Naive thymus-derived CD4-positive, alpha-beta T cell (primary cell): ENCODE data around the gene ISLR2. TPM values are rescaled to one million over a fixed set of nuclear protein-coding genes. Genes with fewer than 3 reads are reported as not detected.

Experiments
- ATAC-seq: fragments of 150-1000 bp; cut with Tn5 transposase; 2 replicates; pipeline ENCODE4 v1.10.0; 2021; ENCODE audit warnings: mild to moderate bottlenecking, moderate library complexity
- CTCF ChIA-PET: fragments of 350-600 bp; sonication (Branson Sonifier 250); formaldehyde crosslinking; loops from one replicate; lab custom pipeline; 2021; ENCODE audit warnings: antibody characterized with exemption; lab: Charles Lee
- POLR2A ChIA-PET: fragments of 350-600 bp; sonication (Branson Sonifier 250); formaldehyde crosslinking; loops from one replicate; lab custom pipeline; 2021; ENCODE audit warnings: antibody characterized with exemption, inconsistent platforms; lab: Charles Lee
- DNase-seq, 9 donors: peaks; one replicate each; pipeline versions ENCODE4 v3.0.0 to v3.0.0-alpha.2; 2020 to 2022; ENCODE audit warnings: mixed read lengths in 1 of 9
- H3K27ac ChIP-seq: one replicate; pipeline ENCODE4 v1.7.0; 2013; ENCODE audit warnings: mild to moderate bottlenecking, low read depth, low read length, moderate library complexity
- H3K27me3 ChIP-seq, 2 donors: one replicate each; pipeline ENCODE4 v1.7.0; 2013; ENCODE audit warnings: low read length in 2 of 2, mild to moderate bottlenecking in 2 of 2, moderate library complexity in 2 of 2; ENCODE audit not compliant: control insufficient read depth in 2 of 2, insufficient read depth in 2 of 2
- H3K36me3 ChIP-seq, 3 experiments: 1 replicate in 2 of 3; 2 replicates in 1 of 3; pipeline ENCODE4 v1.7.0; 2013; ENCODE audit warnings: low read length in 3 of 3, mild to moderate bottlenecking in 3 of 3, moderate library complexity in 1 of 3; ENCODE audit not compliant: insufficient read depth in 3 of 3, control insufficient read depth in 2 of 3
- H3K4me1 ChIP-seq, 2 donors: one replicate each; pipeline ENCODE4 v1.7.0; 2013; ENCODE audit warnings: low read length in 2 of 2, mild to moderate bottlenecking in 2 of 2, moderate library complexity in 1 of 2; ENCODE audit not compliant: control insufficient read depth in 2 of 2, insufficient read depth in 2 of 2
- H3K4me3 ChIP-seq: 2 replicates; pipeline ENCODE4 v1.7.0; 2013; ENCODE audit warnings: mild to moderate bottlenecking, low read length
- H3K9me3 ChIP-seq, 3 experiments: 1 replicate in 2 of 3; 2 replicates in 1 of 3; pipeline ENCODE4 v1.7.0; 2013; ENCODE audit warnings: low read length in 3 of 3; ENCODE audit not compliant: control insufficient read depth in 2 of 3
- H3K27ac Mint-ChIP-seq, 9 donors: one replicate each; pipeline ENCODE4 v1.8.0; 2020 to 2022; ENCODE audit warnings: mixed read lengths in 9 of 9, mild to moderate bottlenecking in 8 of 9, moderate library complexity in 5 of 9, inconsistent platforms in 2 of 9
- H3K27me3 Mint-ChIP-seq, 5 donors: one replicate each; pipeline ENCODE4 v1.8.0; 2021 to 2022; ENCODE audit warnings: mixed read lengths in 5 of 5, mild to moderate bottlenecking in 1 of 5
- H3K36me3 Mint-ChIP-seq, 5 donors: one replicate each; pipeline ENCODE4 v1.8.0; 2020 to 2022; ENCODE audit warnings: mixed read lengths in 5 of 5, mild to moderate bottlenecking in 3 of 5, inconsistent platforms in 1 of 5
- H3K4me1 Mint-ChIP-seq, 7 donors: one replicate each; pipeline ENCODE4 v1.8.0; 2020 to 2022; ENCODE audit warnings: mixed read lengths in 7 of 7, mild to moderate bottlenecking in 3 of 7, inconsistent platforms in 1 of 7
- H3K4me3 Mint-ChIP-seq, 10 donors: one replicate each; pipeline ENCODE4 v1.8.0; 2020 to 2022; ENCODE audit warnings: mild to moderate bottlenecking in 10 of 10, mixed read lengths in 10 of 10, moderate library complexity in 6 of 10, inconsistent platforms in 2 of 10
- H3K9me3 Mint-ChIP-seq, 11 donors: one replicate each; pipeline ENCODE4 v1.8.0; 2020 to 2022; ENCODE audit warnings: mixed read lengths in 11 of 11, mild to moderate bottlenecking in 4 of 11, inconsistent platforms in 1 of 11, moderate library complexity in 1 of 11
- intact Hi-C, 2 donors: fragments of 100-400 bp; cut with micrococcal nuclease; formaldehyde crosslinking; loops; one replicate each; pipeline ENCODE4 v1.15.1; 2023
- polyA plus RNA-seq, 2 donors: library from polyadenylated mRNA; unstranded; fragments of 300-500 nt; fragmentation: Illumina TruSeq; gene quantifications; one replicate each; pipeline ENCODE4 v1.2.3, GENCODE V29; 2021
- total RNA-seq, 6 experiments: library from RNA in 5 of 6; stranded (reverse) in 5 of 6; gene quantifications; 1 replicate in 5 of 6; 2 replicates in 1 of 6; pipeline ENCODE4 v1.2.3 and lab custom pipeline; 2021 to 2026

ISLR2 gene
- total and polyA plus RNA-seq, 7 experiments from 2014 or later = not detected

GRCh38 chr15:74127954-74128784 lies 2.2 kb upstream of the ISLR2 start:
- peaks cover 0 to 13% of the 10 kb centered on the region in 2 donors for H3K27me3 ChIP-seq
- peaks cover 0 to 2% (median 0%) of the 10 kb centered on the region in 11 donors for H3K9me3 Mint-ChIP-seq
- intact Hi-C loops = loop anchor here (1.0 to 5.0 kb wide), 5 partner anchors 155 to 194 kb away; no protein-coding TSS in a partner anchor
- peaks cover 0 to 6% (median 0%) of the 10 kb centered on the region in 5 donors for H3K36me3 Mint-ChIP-seq
- H3K4me3 Mint-ChIP-seq = peak overlapping the region in 9 of 10 donors; percentile 27 to 72 (median 55)
- H3K9me3 ChIP-seq = no peaks in the 10 kb centered on the region
- no peak for DNase-seq
- ChIA-PET POLR2A (no interaction called here), CTCF (interaction anchor here (1.5 to 3.0 kb wide), 2 partner anchors 156 to 194 kb away, joined by 3 to 21 read pairs; no protein-coding TSS in a partner anchor)
- peaks cover 57 to 86% (median 74%) of the 10 kb centered on the region in 5 donors for H3K27me3 Mint-ChIP-seq
- no peak overlapping the region for H3K27ac ChIP-seq
- peak overlapping the region; percentile 9 for H3K4me3 ChIP-seq
- H3K36me3 ChIP-seq = no peaks in the 10 kb centered on the region
- peaks cover 12 to 30% (median 20%) of the 10 kb centered on the region in 7 donors for H3K4me1 Mint-ChIP-seq
- ATAC-seq = peak; percentile 11
- peak overlapping the region in 2 of 9 donors; percentile 13 to 43 for H3K27ac Mint-ChIP-seq
- H3K4me1 ChIP-seq = peaks cover 4 to 11% of the 10 kb centered on the region in 2 donors

- H3K4me3 Mint-ChIP-seq = peak overlapping the region in 5 of 10 donors; percentile 29 to 72 (median 40)
Measured at GRCh38 chr15:74128785-74129585, 1.4 kb upstream of the ISLR2 start.

GRCh38 chr15:74129586-74130154 lies 716 bp upstream of the ISLR2 start:
- peak overlapping the region in 6 of 10 donors; percentile 29 to 72 (median 40) for H3K4me3 Mint-ChIP-seq
- intact Hi-C loops = loop anchor here in 1 of 2 donors (5.0 kb wide), 1 partner anchor 157 kb away; no protein-coding TSS in a partner anchor
- H3K9me3 ChIP-seq = no peaks in the 10 kb centered on the region

More at GRCh38 chr15:74128785-74129585, 1.4 kb upstream of the ISLR2 start:
- peaks cover 0 to 2% (median 0%) of the 10 kb centered on the region in 11 donors for H3K9me3 Mint-ChIP-seq
- ChIA-PET CTCF (interaction anchor here (0.6 to 3.0 kb wide), 3 partner anchors 128 to 193 kb away, joined by 3 to 21 read pairs (median 5); no protein-coding TSS in a partner anchor), POLR2A (no interaction called here)
- ATAC-seq (no peak), DNase-seq (no peak)
- Histone ChIP-seq H3K9me3 (no peaks in the 10 kb centered on the region), H3K4me1 (peaks cover 4 to 11% of the 10 kb centered on the region in 2 donors), H3K36me3 (no peaks in the 10 kb centered on the region), H3K27me3 (peaks cover 0 to 13% of the 10 kb centered on the region in 2 donors), H3K4me3 (no peak overlapping the region), H3K27ac (no peak overlapping the region)
- intact Hi-C loops = loop anchor here in 1 of 2 donors (5.0 kb wide), 1 partner anchor 157 kb away; no protein-coding TSS in a partner anchor
- H3K27me3 Mint-ChIP-seq = peaks cover 56 to 84% (median 68%) of the 10 kb centered on the region in 5 donors
- peaks cover 12 to 30% (median 20%) of the 10 kb centered on the region in 7 donors for H3K4me1 Mint-ChIP-seq
- peak overlapping the region in 1 of 9 donors; percentile 80 for H3K27ac Mint-ChIP-seq
- peaks cover 0 to 6% (median 0%) of the 10 kb centered on the region in 5 donors for H3K36me3 Mint-ChIP-seq

GRCh38 chr15:74130849-74131627 lies 652 bp downstream of the ISLR2 start:
- CTCF ChIA-PET = no interaction called here
- peaks cover 0 to 2% (median 0%) of the 10 kb centered on the region in 11 donors for H3K9me3 Mint-ChIP-seq
- POLR2A ChIA-PET = no interaction called here
- Histone ChIP-seq H3K36me3 (no peaks in the 10 kb centered on the region), H3K4me1 (peaks cover 8 to 21% of the 10 kb centered on the region in 2 donors), H3K4me3 (no peak overlapping the region), H3K27ac (no peak overlapping the region), H3K9me3 (no peaks in the 10 kb centered on the region), H3K27me3 (peaks cover 0 to 20% of the 10 kb centered on the region in 2 donors)
- peaks cover 17 to 40% (median 29%) of the 10 kb centered on the region in 7 donors for H3K4me1 Mint-ChIP-seq
- intact Hi-C loops = no loop called here
- DNase-seq (no peak), ATAC-seq (no peak)
- H3K27ac Mint-ChIP-seq = peak overlapping the region in 2 of 9 donors; percentile 51 to 90
- peaks cover 0 to 8% (median 0%) of the 10 kb centered on the region in 5 donors for H3K36me3 Mint-ChIP-seq
- H3K4me3 Mint-ChIP-seq = peak overlapping the region in 2 of 10 donors; percentile 44 to 72
- peaks cover 54 to 89% (median 67%) of the 10 kb centered on the region in 5 donors for H3K27me3 Mint-ChIP-seq

More at GRCh38 chr15:74129586-74130154, 716 bp upstream of the ISLR2 start:
- DNase-seq (no peak), ATAC-seq (no peak)
- POLR2A ChIA-PET = no interaction called here
- Histone ChIP-seq H3K36me3 (no peaks in the 10 kb centered on the region), H3K27ac (no peak overlapping the region), H3K4me1 (peaks cover 4 to 12% of the 10 kb centered on the region in 2 donors), H3K4me3 (no peak overlapping the region), H3K27me3 (peaks cover 0 to 16% of the 10 kb centered on the region in 2 donors)
- peaks cover 12 to 34% (median 23%) of the 10 kb centered on the region in 7 donors for H3K4me1 Mint-ChIP-seq
- peak overlapping the region in 1 of 9 donors; percentile 80 for H3K27ac Mint-ChIP-seq
- H3K27me3 Mint-ChIP-seq = peaks cover 55 to 86% (median 65%) of the 10 kb centered on the region in 5 donors
- H3K36me3 Mint-ChIP-seq = peaks cover 0 to 6% (median 0%) of the 10 kb centered on the region in 5 donors
- peaks cover 0 to 2% (median 0%) of the 10 kb centered on the region in 11 donors for H3K9me3 Mint-ChIP-seq
- CTCF ChIA-PET = interaction anchor here (0.6 to 3.0 kb wide), 2 partner anchors 129 to 193 kb away, joined by 5 to 21 read pairs; no protein-coding TSS in a partner anchor

- peak overlapping the region in 4 of 10 donors; percentile 12 to 51 (median 18) for H3K4me3 Mint-ChIP-seq
- H3K36me3 Mint-ChIP-seq = peaks cover 0 to 8% (median 0%) of the 10 kb centered on the region in 5 donors
- Histone ChIP-seq H3K9me3 (no peaks in the 10 kb centered on the region), H3K27ac (no peak overlapping the region), H3K27me3 (peaks cover 0 to 22% of the 10 kb centered on the region in 2 donors), H3K4me3 (no peak overlapping the region), H3K4me1 (peaks cover 8 to 25% of the 10 kb centered on the region in 2 donors), H3K36me3 (no peaks in the 10 kb centered on the region)
- ChIA-PET CTCF (no interaction called here), POLR2A (no interaction called here)
- DNase-seq = no peak
- peaks cover 0 to 2% (median 0%) of the 10 kb centered on the region in 11 donors for H3K9me3 Mint-ChIP-seq
- H3K27ac Mint-ChIP-seq = peak overlapping the region in 2 of 9 donors; percentile 70 to 90
- peaks cover 21 to 44% (median 32%) of the 10 kb centered on the region in 7 donors for H3K4me1 Mint-ChIP-seq
- peaks cover 53 to 90% (median 65%) of the 10 kb centered on the region in 5 donors for H3K27me3 Mint-ChIP-seq
- no peak for ATAC-seq
- intact Hi-C loops = no loop called here
Measured at GRCh38 chr15:74131628-74132413, 1.4 kb downstream of the ISLR2 start.
